Muscle layer of duodenum (tissue), 2 donors: ENCODE data around the gene PCDH9.

ENCODE experiments used
- H3K27ac ChIP-seq: one replicate; pipeline ENCODE4 v1.7.0; 2013; ENCODE audit warnings: mild to moderate bottlenecking, low read length
- H3K27me3 ChIP-seq: one replicate; pipeline ENCODE4 v1.7.0; 2013; ENCODE audit warnings: low read depth, mild to moderate bottlenecking, control low read depth, low read length
- H3K36me3 ChIP-seq, 2 donors: one replicate each; pipeline ENCODE4 v1.7.0; 2013; ENCODE audit warnings: low read length in 2 of 2, control low read depth in 1 of 2, mild to moderate bottlenecking in 1 of 2; ENCODE audit not compliant: insufficient read depth in 2 of 2, control insufficient read depth in 1 of 2
- H3K4me1 ChIP-seq, 2 donors: one replicate each; pipeline ENCODE4 v1.7.0; 2013; ENCODE audit warnings: low read length in 2 of 2, mild to moderate bottlenecking in 2 of 2, control low read depth in 1 of 2, moderate library complexity in 1 of 2; ENCODE audit not compliant: insufficient read depth in 2 of 2, control insufficient read depth in 1 of 2
- H3K4me3 ChIP-seq, 2 donors: one replicate each; pipeline ENCODE4 v1.7.0; 2013; ENCODE audit warnings: low read length in 2 of 2, low read depth in 1 of 2, mild to moderate bottlenecking in 1 of 2
- H3K9me3 ChIP-seq, 2 donors: one replicate each; pipeline ENCODE4 v1.7.0; 2013; ENCODE audit warnings: low read length in 2 of 2, control low read depth in 1 of 2, mild to moderate bottlenecking in 1 of 2; ENCODE audit not compliant: control insufficient read depth in 1 of 2
- donor health status: healthy.

Gene PCDH9

DNA sequence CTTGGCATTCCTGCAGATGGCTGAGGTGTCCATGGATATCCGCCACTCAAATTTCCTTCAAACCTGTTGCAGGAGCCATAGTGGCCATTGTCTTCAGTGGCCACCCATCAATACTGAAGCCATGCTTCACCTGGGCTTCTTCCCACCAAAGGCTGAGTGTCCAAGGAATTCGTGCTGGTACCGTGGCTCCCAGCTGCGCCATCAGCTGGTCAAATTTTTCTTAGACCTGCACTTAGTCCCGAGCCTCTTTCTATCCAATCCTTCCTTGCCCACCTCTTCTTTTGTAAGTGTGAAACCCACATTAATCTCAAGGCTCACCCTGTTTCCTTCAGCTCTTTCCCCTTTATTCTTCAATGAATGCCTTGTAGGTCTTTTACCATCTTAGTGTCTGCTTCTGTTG is 152.1 kb downstream of the PCDH9 start:
- Histone ChIP-seq H3K27ac (no peak overlapping the region), H3K4me3 (no peak overlapping the region), H3K27me3 (no peaks in the 10 kb centered on the region), H3K9me3 (no peaks in the 10 kb centered on the region), H3K36me3 (no peaks in the 10 kb centered on the region), H3K4me1 (no peaks in the 10 kb centered on the region)

DNA sequence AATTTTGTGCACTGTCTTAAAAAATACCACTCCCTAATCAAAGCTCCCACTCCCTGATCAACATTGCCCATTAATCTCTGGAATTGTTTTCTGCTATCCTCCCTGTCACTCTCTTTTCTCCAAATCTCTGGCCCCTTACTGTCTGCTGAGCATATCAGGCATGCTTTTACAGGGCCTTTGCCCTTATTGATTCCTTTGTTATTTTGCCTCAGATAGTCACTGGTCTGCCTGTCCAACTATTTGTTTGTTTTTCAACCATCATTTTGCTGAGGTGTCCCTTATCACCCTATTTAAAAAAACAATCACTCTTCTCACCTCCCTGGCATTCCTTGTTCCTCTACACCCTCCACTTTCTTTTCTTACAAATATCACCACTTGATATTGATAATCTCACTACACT is 153.0 kb downstream of the PCDH9 start:
- no peaks in the 10 kb centered on the region for H3K27me3 ChIP-seq
- no peaks in the 10 kb centered on the region for H3K4me1 ChIP-seq
- H3K9me3 ChIP-seq = no peaks in the 10 kb centered on the region
- no peaks in the 10 kb centered on the region for H3K36me3 ChIP-seq
- H3K27ac ChIP-seq = no peak overlapping the region
- H3K4me3 ChIP-seq = no peak overlapping the region

DNA sequence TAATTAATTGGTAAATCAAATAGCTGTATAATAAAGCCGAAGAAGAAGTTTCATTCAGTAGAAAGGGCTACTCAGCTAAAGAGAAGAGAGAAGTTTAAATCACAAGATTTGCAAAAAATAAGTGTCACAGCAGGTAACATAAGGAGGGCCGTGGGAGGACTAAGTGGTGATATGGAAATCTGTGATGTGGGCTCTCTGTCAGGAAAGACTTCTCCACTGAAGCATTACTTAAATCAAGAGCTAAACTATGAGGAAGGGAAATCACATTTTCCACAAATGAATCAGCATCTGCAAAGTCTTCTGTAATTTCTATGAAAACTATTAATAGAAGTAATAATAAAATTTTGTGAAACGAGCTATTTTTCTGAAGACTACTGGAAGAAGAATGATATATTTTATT is 153.8 kb downstream of the PCDH9 start:
- H3K9me3 ChIP-seq = no peaks in the 10 kb centered on the region
- no peaks in the 10 kb centered on the region for H3K27me3 ChIP-seq
- no peaks in the 10 kb centered on the region for H3K4me1 ChIP-seq
- H3K27ac ChIP-seq = no peak overlapping the region
- H3K4me3 ChIP-seq = no peak overlapping the region
- H3K36me3 ChIP-seq = no peaks in the 10 kb centered on the region

DNA sequence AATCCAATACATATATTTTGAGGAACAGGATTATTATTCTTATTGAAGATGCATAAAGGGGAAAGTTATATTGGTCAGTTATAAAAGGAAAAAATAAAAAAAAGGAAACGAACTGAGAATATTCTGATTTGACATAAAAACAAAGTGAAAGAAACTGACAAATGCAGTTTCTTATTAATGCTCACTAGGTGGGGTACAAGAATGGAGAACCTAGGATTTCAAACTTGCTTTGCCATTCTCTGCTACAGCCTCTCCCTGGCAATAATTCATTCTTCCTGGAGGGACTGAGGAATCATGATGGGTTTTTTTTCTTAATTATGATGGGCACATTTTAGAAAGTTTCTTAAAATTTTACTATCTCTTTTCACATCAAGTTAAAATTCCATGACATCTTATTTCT is 154.9 kb downstream of the PCDH9 start:
- Histone ChIP-seq H3K27me3 (no peaks in the 10 kb centered on the region), H3K4me3 (no peak overlapping the region), H3K9me3 (no peaks in the 10 kb centered on the region), H3K27ac (no peak overlapping the region), H3K36me3 (no peaks in the 10 kb centered on the region), H3K4me1 (no peaks in the 10 kb centered on the region)

DNA sequence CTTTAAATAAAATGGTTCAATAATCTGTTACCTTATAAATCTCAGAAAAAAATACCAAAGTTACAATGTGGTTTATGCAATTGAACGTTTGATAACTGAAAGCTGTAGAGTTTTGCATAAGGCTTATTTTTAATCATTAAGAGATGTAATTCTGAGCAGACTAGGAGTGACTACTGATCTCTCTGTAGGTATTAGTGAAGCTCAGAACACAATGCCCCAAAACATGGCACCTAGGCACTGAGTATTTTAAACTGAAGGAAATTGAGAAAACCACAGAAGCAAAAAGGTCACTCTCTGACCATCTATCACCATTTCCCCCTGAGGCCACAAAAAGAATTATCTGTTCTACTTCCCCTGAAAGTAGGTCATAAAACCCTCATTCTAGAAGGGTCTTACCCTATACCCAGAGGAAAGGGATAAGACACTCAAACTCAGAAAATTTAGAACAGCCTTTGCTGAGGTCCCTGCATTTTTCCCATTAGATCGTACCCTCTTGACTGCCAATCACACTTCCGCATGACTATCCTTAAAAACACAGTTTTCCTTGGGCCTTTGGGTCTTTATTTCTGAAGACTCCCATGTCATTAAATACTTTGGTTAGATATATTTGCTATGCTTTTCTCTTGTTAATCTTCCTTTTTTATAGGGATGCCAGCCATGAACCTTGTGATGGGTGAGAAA is 158.1 kb downstream of the PCDH9 start:
- Histone ChIP-seq H3K4me1 (no peaks in the 10 kb centered on the region), H3K27ac (no peak overlapping the region), H3K36me3 (no peaks in the 10 kb centered on the region), H3K27me3 (no peaks in the 10 kb centered on the region), H3K9me3 (no peaks in the 10 kb centered on the region), H3K4me3 (no peak overlapping the region)

DNA sequence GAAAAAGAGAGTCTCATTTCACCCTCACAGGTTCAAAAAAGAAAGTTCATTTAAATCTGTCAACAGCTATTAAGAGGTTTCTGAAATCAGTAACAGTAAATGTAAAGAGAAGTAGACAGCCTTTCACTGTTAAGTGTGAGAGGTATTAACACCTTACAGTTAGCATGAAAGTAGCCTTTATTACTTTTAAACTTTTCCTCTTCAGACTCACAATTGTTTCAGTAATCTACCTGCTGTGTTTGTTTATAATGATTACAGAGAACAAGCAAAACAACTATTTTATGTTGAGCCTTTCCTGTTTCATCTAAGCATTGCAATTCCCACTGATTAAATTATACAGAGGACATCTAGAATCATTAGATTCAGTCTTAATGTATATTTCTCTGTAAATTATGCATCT is 159.8 kb downstream of the PCDH9 start:
- Histone ChIP-seq H3K9me3 (no peaks in the 10 kb centered on the region), H3K4me3 (no peak overlapping the region), H3K27me3 (no peaks in the 10 kb centered on the region), H3K36me3 (no peaks in the 10 kb centered on the region), H3K4me1 (no peaks in the 10 kb centered on the region), H3K27ac (no peak overlapping the region)

DNA sequence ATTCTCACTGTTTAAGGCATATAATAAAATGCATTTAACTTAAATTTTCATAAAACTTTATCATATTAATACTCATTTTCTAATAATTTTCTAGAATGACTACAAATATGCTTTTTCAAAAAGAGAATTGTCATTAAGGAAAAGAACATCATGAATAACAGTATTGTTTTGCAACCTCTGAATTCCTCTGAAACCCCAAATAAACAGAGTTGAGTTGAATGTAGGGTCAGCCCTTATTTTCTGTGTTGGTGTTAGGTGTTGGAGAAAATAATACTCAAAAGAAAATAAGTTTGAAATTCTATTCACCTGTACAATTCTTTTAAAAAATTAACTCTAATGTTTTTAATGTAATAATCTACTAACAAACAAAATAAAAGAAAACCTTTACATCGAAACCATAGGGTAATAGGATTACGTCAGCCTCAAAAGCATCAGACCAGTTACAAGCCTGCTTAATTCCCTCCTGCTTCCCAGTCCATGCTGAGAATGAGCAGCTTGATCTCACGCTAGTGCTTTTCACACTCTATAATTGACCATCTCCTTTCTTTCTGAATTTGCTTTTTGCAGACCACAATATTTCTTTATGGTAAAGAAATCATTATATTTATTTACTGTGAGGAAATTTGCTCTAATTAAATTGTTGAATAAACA is 160.9 kb downstream of the PCDH9 start:
- Histone ChIP-seq H3K9me3 (no peaks in the 10 kb centered on the region), H3K36me3 (no peaks in the 10 kb centered on the region), H3K27me3 (no peaks in the 10 kb centered on the region), H3K27ac (no peak overlapping the region), H3K4me1 (no peaks in the 10 kb centered on the region), H3K4me3 (no peak overlapping the region)

DNA sequence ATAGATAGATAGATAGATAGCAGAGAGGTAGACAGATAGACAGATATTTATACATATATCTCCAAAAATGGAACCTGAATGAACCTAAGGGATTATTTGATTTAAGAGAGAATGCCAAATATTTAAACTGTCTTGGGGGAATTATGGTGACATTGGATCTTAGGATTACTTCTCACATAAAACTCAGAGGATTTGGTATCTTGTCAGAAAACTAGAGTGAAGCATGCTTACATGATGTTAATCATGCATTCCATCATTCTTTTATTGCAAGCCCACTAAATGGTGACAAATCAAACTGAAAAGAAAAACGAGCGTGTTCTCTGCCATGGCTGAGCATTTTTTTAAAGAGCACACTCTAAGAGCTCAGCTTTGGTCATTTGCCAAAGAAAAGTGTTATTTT is 165.2 kb downstream of the PCDH9 start:
- Histone ChIP-seq H3K36me3 (no peaks in the 10 kb centered on the region), H3K4me3 (no peak overlapping the region), H3K27me3 (no peaks in the 10 kb centered on the region), H3K27ac (no peak overlapping the region), H3K4me1 (peaks cover 0 to 4% of the 10 kb centered on the region in 2 donors), H3K9me3 (no peaks in the 10 kb centered on the region)

DNA sequence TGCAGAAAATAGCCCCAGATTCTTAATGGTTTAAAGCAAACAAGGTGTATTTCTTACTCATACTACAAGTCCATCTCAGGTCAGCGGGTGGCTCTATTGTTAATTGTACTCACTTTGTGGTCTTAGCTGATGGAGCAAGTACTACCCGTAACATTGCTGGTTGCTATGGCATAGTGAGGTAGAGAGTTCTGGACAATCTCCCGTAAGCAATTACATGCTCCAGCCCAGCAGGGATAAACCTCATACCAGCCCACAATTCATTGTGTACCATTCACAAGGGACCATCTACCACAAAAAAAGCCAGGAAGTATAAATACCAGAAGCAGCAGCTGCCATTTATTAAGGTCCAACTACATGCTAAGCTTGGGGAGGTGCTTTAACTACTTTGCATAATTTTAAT is 167.1 kb downstream of the PCDH9 start:
- H3K27ac ChIP-seq = no peak overlapping the region
- H3K36me3 ChIP-seq = no peaks in the 10 kb centered on the region
- peaks cover 0 to 4% of the 10 kb centered on the region in 2 donors for H3K4me1 ChIP-seq
- no peaks in the 10 kb centered on the region for H3K9me3 ChIP-seq
- no peak overlapping the region for H3K4me3 ChIP-seq
- H3K27me3 ChIP-seq = no peaks in the 10 kb centered on the region

DNA sequence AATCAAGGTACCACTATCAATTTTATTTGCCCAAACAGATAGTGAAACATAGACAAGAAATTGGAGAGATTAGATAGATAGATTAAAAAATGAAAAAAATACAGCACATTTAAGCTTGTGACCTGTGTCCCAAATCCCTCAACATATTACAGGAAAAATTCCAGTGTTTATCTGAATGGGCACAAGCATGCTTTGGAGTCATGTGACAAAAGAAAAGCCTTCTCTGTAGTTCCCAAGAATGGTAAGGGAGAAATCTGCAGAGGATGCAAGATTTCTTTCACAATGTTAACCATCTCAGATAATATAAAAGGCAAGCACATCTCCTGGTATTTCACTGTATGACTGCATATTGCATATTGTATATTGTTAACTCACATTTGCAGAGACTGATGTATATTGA is 168.0 kb downstream of the PCDH9 start:
- no peaks in the 10 kb centered on the region for H3K9me3 ChIP-seq
- H3K4me1 ChIP-seq = peaks cover 0 to 4% of the 10 kb centered on the region in 2 donors
- H3K36me3 ChIP-seq = no peaks in the 10 kb centered on the region
- H3K27me3 ChIP-seq = no peaks in the 10 kb centered on the region
- H3K27ac ChIP-seq = no peak overlapping the region
- H3K4me3 ChIP-seq = no peak overlapping the region

DNA sequence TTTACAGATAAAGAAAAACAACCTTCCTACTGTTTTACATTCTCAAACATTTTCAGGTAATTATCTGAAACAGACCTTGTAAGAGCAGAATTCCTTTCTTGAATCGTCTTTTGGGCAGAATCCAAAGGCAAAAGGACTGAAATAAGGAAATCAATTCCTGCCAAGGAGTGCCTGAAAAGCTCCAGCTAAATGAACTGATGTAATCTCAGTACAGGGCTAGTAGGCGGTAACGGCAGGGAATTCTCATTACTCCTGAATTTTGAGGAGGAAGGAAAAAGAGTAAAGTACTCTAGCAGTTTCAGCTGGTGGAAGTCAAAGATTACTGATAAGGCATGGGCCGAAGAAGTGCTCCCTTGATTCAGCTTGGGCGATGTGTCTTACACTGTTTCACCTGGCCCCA is 168.4 kb downstream of the PCDH9 start:
- Histone ChIP-seq H3K4me1 (peaks cover 0 to 4% of the 10 kb centered on the region in 2 donors), H3K4me3 (no peak overlapping the region), H3K36me3 (no peaks in the 10 kb centered on the region), H3K27me3 (no peaks in the 10 kb centered on the region), H3K9me3 (no peaks in the 10 kb centered on the region), H3K27ac (no peak overlapping the region)
